ENCODE results near the gene PTPRM.

GRCh38 chr18:8362863-8363262 lies 795.7 kb downstream of the PTPRM start:
- TF ChIP-seq CTCF (IDR thresholded peaks at IDR 0.05) = no peak
- TF ChIP-seq POLR2A (IDR thresholded peaks at IDR 0.05) = no peak

All from lower leg skin (tissue), 3 donors.